Breast epithelium (tissue), 4 donors: ENCODE data around the gene CPM. TPM values are rescaled to one million over a fixed set of nuclear protein-coding genes. Genes with fewer than 3 reads are reported as not detected.
"Not testable (repeated sequence)": the region's sequence is repeated elsewhere in the genome, so short reads cannot be mapped to it uniquely, and the experiment has no call there.

Experiments used
- DNase-seq, 2 donors: peaks; one replicate each; pipeline ENCODE4 v3.0.0-alpha.2; 2019; ENCODE audit warnings: low spot score in 2 of 2
- H3K27ac ChIP-seq, 2 donors: fragments of 200-600 bp; sonication (generic) in 1 of 2; one replicate each; pipeline ENCODE4 v1.5.1; 2016 to 2019; ENCODE audit warnings: mild to moderate bottlenecking in 1 of 2
- H3K27me3 ChIP-seq, 2 donors: fragments of 200-600 bp; sonication (generic) in 1 of 2; one replicate each; pipeline versions ENCODE4 v1.5.1 to v1.6.0; 2017 to 2019; ENCODE audit warnings: control low read depth in 1 of 2, mild to moderate bottlenecking in 1 of 2
- H3K36me3 ChIP-seq: fragments of 200-600 bp; one replicate; pipeline ENCODE4 v1.5.1; 2019
- H3K4me1 ChIP-seq, 2 donors: fragments of 200-600 bp; sonication (generic); one replicate each; pipeline ENCODE4 v1.5.1; 2016 to 2019; ENCODE audit warnings: control low read depth in 1 of 2
- H3K4me3 ChIP-seq, 3 donors: fragments of 200-600 bp; sonication (generic); 1 replicate in 2 of 3; 2 replicates in 1 of 3; pipeline ENCODE4 v1.5.1; 2016 to 2019; ENCODE audit warnings: mild to moderate bottlenecking in 3 of 3, moderate library complexity in 2 of 3
- H3K9me3 ChIP-seq, 2 donors: fragments of 200-600 bp; sonication (generic) in 1 of 2; one replicate each; pipeline ENCODE4 v1.5.1; 2016 to 2019; ENCODE audit warnings: control low read depth in 1 of 2
- CTCF ChIP-seq, 3 donors: fragments of 450-650 bp; IDR thresholded peaks; one replicate each; pipeline ENCODE4 v1.5.1; 2016 to 2017; ENCODE audit warnings: antibody characterized with exemption in 3 of 3, mild to moderate bottlenecking in 3 of 3, moderate library complexity in 3 of 3
- POLR2A ChIP-seq: fragments of 450-650 bp; IDR thresholded peaks from one replicate; pipeline ENCODE4 v1.6.1; 2016; ENCODE audit warnings: antibody characterized with exemption, mild to moderate bottlenecking, moderate library complexity
- POLR2AphosphoS5 ChIP-seq, 3 donors: sonication (generic); formaldehyde crosslinking; IDR thresholded peaks; one replicate each; pipeline ENCODE4 v1.6.1; 2017; ENCODE audit warnings: antibody characterized with exemption in 3 of 3
- intact Hi-C: fragments of 100-400 bp; cut with DNase I; formaldehyde crosslinking; loops from one replicate; pipeline ENCODE4 v1.15.1; 2023; ENCODE audit warnings: low total_unique reads
- total RNA-seq, 3 donors: library from RNA; depleted of rRNA; stranded (reverse); fragments of >200 nt; gene quantifications; one replicate each; pipeline ENCODE4 v1.1.0, GENCODE V29; 2016

Gene CPM
- total RNA-seq, 3 donors from 2014 or later = 63.4 to 1,281 (median 78.3) TPM

- Histone ChIP-seq H3K4me3 (no peak overlapping the region), H3K27ac (no peak overlapping the region), H3K36me3 (peaks cover 4% of the 10 kb centered on the region), H3K9me3 (no peaks in the 10 kb centered on the region), H3K4me1 (no peaks in the 10 kb centered on the region), H3K27me3 (no peaks in the 10 kb centered on the region)
- DNase-seq = no peak
- intact Hi-C loops = no loop called here
- TF ChIP-seq CTCF (IDR thresholded peaks at IDR 0.05) = no peak
- no peak for TF ChIP-seq POLR2A
- no peak for TF ChIP-seq POLR2AphosphoS5 (IDR thresholded peaks at IDR 0.05)
Measured at GRCh38 chr12:68844318-68844745, 88.6 kb downstream of the CPM start.

- intact Hi-C loops = no loop called here
- Histone ChIP-seq H3K4me3 (no peak overlapping the region), H3K27me3 (no peaks in the 10 kb centered on the region), H3K27ac (no peak overlapping the region), H3K4me1 (no peaks in the 10 kb centered on the region), H3K9me3 (no peaks in the 10 kb centered on the region), H3K36me3 (peaks cover 4% of the 10 kb centered on the region)
- TF ChIP-seq POLR2A = no peak
- TF ChIP-seq POLR2AphosphoS5 (IDR thresholded peaks at IDR 0.05) = no peak
- no peak for TF ChIP-seq CTCF (IDR thresholded peaks at IDR 0.05)
- DNase-seq = no peak
Measured at GRCh38 chr12:68842784-68843567, 90.0 kb downstream of the CPM start.

- no peak for DNase-seq
- Histone ChIP-seq H3K4me3 (no peak overlapping the region), H3K27me3 (no peaks in the 10 kb centered on the region), H3K27ac (no peak overlapping the region), H3K36me3 (peaks cover 4% of the 10 kb centered on the region), H3K9me3 (no peaks in the 10 kb centered on the region), H3K4me1 (no peaks in the 10 kb centered on the region)
- TF ChIP-seq CTCF (IDR thresholded peaks at IDR 0.05) (no peak), POLR2A (no peak), POLR2AphosphoS5 (IDR thresholded peaks at IDR 0.05) (no peak)
- intact Hi-C loops = no loop called here
Measured at GRCh38 chr12:68842123-68842522, 90.8 kb downstream of the CPM start.

GRCh38 chr12:68841717-68842116, 91.3 kb downstream of the CPM start:
- DNase-seq = no peak
- no peak for TF ChIP-seq POLR2A
- TF ChIP-seq CTCF (IDR thresholded peaks at IDR 0.05) = no peak
- no peak for TF ChIP-seq POLR2AphosphoS5 (IDR thresholded peaks at IDR 0.05)
- Histone ChIP-seq H3K27ac (no peak overlapping the region), H3K4me3 (no peak overlapping the region), H3K27me3 (no peaks in the 10 kb centered on the region), H3K36me3 (peaks cover 4% of the 10 kb centered on the region), H3K9me3 (no peaks in the 10 kb centered on the region), H3K4me1 (no peaks in the 10 kb centered on the region)
- intact Hi-C loops = no loop called here

GRCh38 chr12:68841175-68841574, 91.8 kb downstream of the CPM start:
- H3K9me3 ChIP-seq, DNase-seq, H3K27me3 ChIP-seq, H3K4me1 ChIP-seq, intact Hi-C loops, H3K36me3 ChIP-seq, H3K27ac ChIP-seq, H3K4me3 ChIP-seq: not testable (repeated sequence)
